ENCODE measurements around the gene ZNF442. TPM values are rescaled to one million over a fixed set of nuclear protein-coding genes. Genes with fewer than 3 reads are reported as not detected.

Gene ZNF442
- total RNA-seq, 1 donor from 2014 or later, result 0.39 TPM

Other genes with a start within 250 kb of the ZNF442 start
- gene ZNF20, start 225.3 kb downstream of the ZNF442 start, total RNA-seq, result 2.8 and 3.5 TPM in 2 replicates
- gene ZNF625, start 208.9 kb downstream of the ZNF442 start, total RNA-seq, result 2.5 and 2.9 TPM in 2 replicates
- 10.1 and 10.8 TPM in 2 replicates for gene ZNF136, start 202.6 kb downstream of the ZNF442 start, total RNA-seq
- 7.4 and 10.3 TPM in 2 replicates for gene ZNF44, start 70.8 kb downstream of the ZNF442 start, total RNA-seq
- gene ZNF563, start 32.0 kb downstream of the ZNF442 start, total RNA-seq, result 1.4 and 2.5 TPM in 2 replicates
- 3.1 TPM in 2 replicates for gene ZNF799, start 35.6 kb upstream of the ZNF442 start, total RNA-seq
- gene ZNF443, start 75.3 kb upstream of the ZNF442 start, total RNA-seq, result 3.8 TPM in 2 replicates
- gene ZNF709, start 119.1 kb upstream of the ZNF442 start, total RNA-seq, result 0.26 TPM in 1 of 2 replicates, not detected in the other
- 7.4 and 8.3 TPM in 2 replicates for gene ZNF564, start 185.8 kb upstream of the ZNF442 start, total RNA-seq
- 9.2 and 9.4 TPM in 2 replicates for gene ZNF490, start 245.1 kb upstream of the ZNF442 start, total RNA-seq
- 23.5 and 29.0 TPM in 2 replicates for gene ZNF791, start 245.2 kb upstream of the ZNF442 start, total RNA-seq